CD4-positive, alpha-beta T cell (primary cell): ENCODE measurements around the gene TMBIM6. TPM values are rescaled to one million over a fixed set of nuclear protein-coding genes. Genes with fewer than 3 reads are reported as not detected.
"Not testable (repeated sequence)": the region's sequence is repeated elsewhere in the genome, so short reads cannot be mapped to it uniquely, and the experiment has no call there.

Source experiments
- ATAC-seq: fragments of 200-7000 bp; cut with Tn5 transposase; one replicate; pipeline ENCODE4 v1.10.0; 2022; ENCODE audit warnings: mild to moderate bottlenecking; ENCODE audit not compliant: poor library complexity
- CTCF ChIA-PET: fragments of 350-600 bp; sonication (Branson Sonifier 250); formaldehyde crosslinking; loops from one replicate; lab custom pipeline; 2021; ENCODE audit warnings: antibody characterized with exemption, inconsistent platforms; lab: Charles Lee
- POLR2A ChIA-PET: fragments of 350-600 bp; sonication (Branson Sonifier 250); formaldehyde crosslinking; loops from one replicate; lab custom pipeline; 2021; ENCODE audit warnings: antibody characterized with exemption, inconsistent platforms; lab: Charles Lee
- DNase-seq, 14 experiments: peaks; one replicate each; pipeline ENCODE4 v3.0.0-alpha.2; 2013 to 2020; ENCODE audit warnings: mixed read lengths in 2 of 14
- H3K27ac ChIP-seq, 2 donors: one replicate each; pipeline versions ENCODE4 v1.5.1 to v1.7.0; 2013; ENCODE audit warnings: low read length in 2 of 2, low read depth in 1 of 2, mild to moderate bottlenecking in 1 of 2
- H3K27me3 ChIP-seq, 2 experiments: 1 replicate in 1 of 2; 2 replicates in 1 of 2; pipeline versions ENCODE4 v1.6.1 to v1.7.0; 2013; ENCODE audit warnings: low read length in 2 of 2, control low read depth in 1 of 2, mild to moderate bottlenecking in 1 of 2, moderate library complexity in 1 of 2; ENCODE audit not compliant: insufficient read depth in 2 of 2, control insufficient read depth in 1 of 2
- H3K36me3 ChIP-seq: one replicate; pipeline ENCODE4 v1.6.1; 2013; ENCODE audit warnings: low read length, control low read depth; ENCODE audit not compliant: insufficient read depth
- H3K4me1 ChIP-seq: one replicate; pipeline ENCODE4 v1.6.1; 2013; ENCODE audit warnings: low read length, control low read depth; ENCODE audit not compliant: insufficient read depth
- H3K4me3 ChIP-seq: one replicate; pipeline ENCODE4 v1.5.1; 2013; ENCODE audit warnings: mild to moderate bottlenecking, low read length, moderate library complexity
- H3K9me3 ChIP-seq, 2 experiments: 1 replicate in 1 of 2; 2 replicates in 1 of 2; pipeline versions ENCODE4 v1.6.1 to v1.7.0; 2013; ENCODE audit warnings: low read length in 2 of 2, mild to moderate bottlenecking in 2 of 2, control low read depth in 1 of 2, moderate library complexity in 1 of 2; ENCODE audit not compliant: control insufficient read depth in 1 of 2, insufficient read depth in 1 of 2
- H3K27ac Mint-ChIP-seq: one replicate; pipeline ENCODE4 v1.8.0; 2020; ENCODE audit warnings: mixed read lengths
- H3K27me3 Mint-ChIP-seq: one replicate; pipeline ENCODE4 v1.8.0; 2021; ENCODE audit warnings: mixed read lengths
- H3K36me3 Mint-ChIP-seq: one replicate; pipeline ENCODE4 v1.8.0; 2021; ENCODE audit warnings: low read depth, mixed read lengths
- H3K4me1 Mint-ChIP-seq: one replicate; pipeline ENCODE4 v1.8.0; 2021; ENCODE audit warnings: low read depth, mixed read lengths
- H3K4me3 Mint-ChIP-seq: one replicate; pipeline ENCODE4 v1.8.0; 2020; ENCODE audit warnings: mild to moderate bottlenecking, mixed read lengths
- H3K9me3 Mint-ChIP-seq: one replicate; pipeline ENCODE4 v1.8.0; 2020; ENCODE audit warnings: mixed read lengths
- intact Hi-C, 2 experiments: fragments of 100-400 bp; cut with DNase I in 1 of 2; cut with micrococcal nuclease in 1 of 2; formaldehyde crosslinking; loops; one replicate each; pipeline versions ENCODE4 v1.15.1 to v1.9.0; 2023 to 2025; cut with DNase I, micrococcal nuclease
- total RNA-seq, 174 experiments: library from RNA in 2 of 174; stranded (reverse) in 2 of 174; gene quantifications; one replicate each; pipeline ENCODE4 v1.2.3 and lab custom pipeline; 2021 to 2026
- TF ChIP-seq, protein P1 (sequence below): fragments of 200-600 bp; IDR thresholded peaks from one replicate; pipeline ENCODE4 v1.8.0; 2022; ENCODE audit warnings: antibody characterized with exemption, mild to moderate bottlenecking

Gene TMBIM6
- total RNA-seq, 2 experiments from 2014 or later: 274 to 279 TPM

DNA sequence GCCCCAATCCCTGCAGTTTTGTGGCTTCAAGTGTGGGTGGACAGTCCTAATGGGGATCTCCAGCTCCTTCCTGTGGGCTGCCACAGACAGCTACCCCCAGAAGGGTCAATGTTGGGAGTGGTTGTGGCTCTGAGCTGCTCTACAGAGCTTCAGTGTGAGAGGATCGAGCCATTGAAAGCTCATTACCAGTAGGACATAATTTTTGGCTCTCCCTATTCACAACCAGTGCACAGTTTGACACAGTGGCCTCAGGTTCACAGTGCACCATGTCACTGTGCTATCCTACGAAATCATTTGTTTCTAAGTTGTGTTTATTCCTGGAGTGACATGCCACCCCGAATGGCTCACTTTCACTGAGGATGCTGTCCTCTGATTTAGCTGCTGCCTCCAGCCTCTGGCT is 22.8 kb downstream of the TMBIM6 start:
- H3K4me3 Mint-ChIP-seq: peak overlapping the region; percentile 23
- ATAC-seq: no peak
- ChIA-PET CTCF (interaction anchor here (2.0 to 5.2 kb wide), 4 partner anchors 14 to 74 kb away, joined by 8 to 53 read pairs (median 16); partner anchors contain the start of gene TMBIM6), POLR2A (interaction anchor here (0.6 to 7.4 kb wide), 3 partner anchors 10 to 659 kb away, joined by 3 to 77 read pairs (median 3); partner anchors contain the start of gene TMBIM6)
- H3K27ac Mint-ChIP-seq: peak overlapping the region; percentile 73
- peaks cover 62% of the 10 kb centered on the region for H3K4me1 Mint-ChIP-seq
- no peaks in the 10 kb centered on the region for H3K27me3 Mint-ChIP-seq
- Histone ChIP-seq H3K9me3 (no peaks in the 10 kb centered on the region), H3K36me3 (peaks cover 58% of the 10 kb centered on the region), H3K4me1 (peaks cover 63% of the 10 kb centered on the region), H3K27ac (peak overlapping the region in 1 of 2 donors; percentile 32), H3K27me3 (no peaks in the 10 kb centered on the region), H3K4me3 (no peak overlapping the region)
- intact Hi-C loops: no loop called here
- no peak for DNase-seq
- H3K9me3 Mint-ChIP-seq: no peaks in the 10 kb centered on the region
- H3K36me3 Mint-ChIP-seq: peaks cover 58% of the 10 kb centered on the region
- TF ChIP-seq, protein P1, sequence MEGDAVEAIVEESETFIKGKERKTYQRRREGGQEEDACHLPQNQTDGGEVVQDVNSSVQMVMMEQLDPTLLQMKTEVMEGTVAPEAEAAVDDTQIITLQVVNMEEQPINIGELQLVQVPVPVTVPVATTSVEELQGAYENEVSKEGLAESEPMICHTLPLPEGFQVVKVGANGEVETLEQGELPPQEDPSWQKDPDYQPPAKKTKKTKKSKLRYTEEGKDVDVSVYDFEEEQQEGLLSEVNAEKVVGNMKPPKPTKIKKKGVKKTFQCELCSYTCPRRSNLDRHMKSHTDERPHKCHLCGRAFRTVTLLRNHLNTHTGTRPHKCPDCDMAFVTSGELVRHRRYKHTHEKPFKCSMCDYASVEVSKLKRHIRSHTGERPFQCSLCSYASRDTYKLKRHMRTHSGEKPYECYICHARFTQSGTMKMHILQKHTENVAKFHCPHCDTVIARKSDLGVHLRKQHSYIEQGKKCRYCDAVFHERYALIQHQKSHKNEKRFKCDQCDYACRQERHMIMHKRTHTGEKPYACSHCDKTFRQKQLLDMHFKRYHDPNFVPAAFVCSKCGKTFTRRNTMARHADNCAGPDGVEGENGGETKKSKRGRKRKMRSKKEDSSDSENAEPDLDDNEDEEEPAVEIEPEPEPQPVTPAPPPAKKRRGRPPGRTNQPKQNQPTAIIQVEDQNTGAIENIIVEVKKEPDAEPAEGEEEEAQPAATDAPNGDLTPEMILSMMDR: no peak

DNA sequence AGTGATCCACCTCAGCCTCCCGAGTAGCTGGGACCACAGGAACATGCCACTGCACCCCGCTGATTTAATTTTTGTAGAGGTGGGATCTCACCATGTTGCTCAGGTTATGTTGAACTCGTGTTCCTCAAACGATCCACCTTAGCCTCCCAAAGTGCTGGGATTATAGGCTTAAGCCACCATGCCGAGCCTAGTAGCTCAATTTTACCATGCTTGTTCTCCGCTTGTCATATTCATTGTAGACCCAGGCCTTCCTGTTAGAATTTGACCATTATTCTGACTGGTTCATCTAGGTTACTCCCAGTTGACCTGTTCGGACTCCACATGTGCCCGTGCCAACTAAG is 24.7 kb downstream of the TMBIM6 start:
- Histone ChIP-seq H3K9me3 (no peaks in the 10 kb centered on the region), H3K4me3 (no peak overlapping the region), H3K27ac (peak overlapping the region in 1 of 2 donors; percentile 21), H3K4me1 (peaks cover 61% of the 10 kb centered on the region), H3K27me3 (no peaks in the 10 kb centered on the region), H3K36me3 (peaks cover 42% of the 10 kb centered on the region)
- intact Hi-C loops: no loop called here
- TF ChIP-seq, protein P1: no peak
- Mint-ChIP-seq H3K27me3 (no peaks in the 10 kb centered on the region), H3K9me3 (no peaks in the 10 kb centered on the region), H3K36me3 (peaks cover 46% of the 10 kb centered on the region), H3K27ac (peak overlapping the region; percentile 79), H3K4me3 (no peak overlapping the region), H3K4me1 (peaks cover 62% of the 10 kb centered on the region)
- ChIA-PET POLR2A (interaction anchor here (7.4 kb wide), 1 partner anchor 25 kb away, joined by 77 read pairs; the partner anchor contains the start of gene TMBIM6), CTCF (interaction anchor here (0.8 to 4.0 kb wide), 2 partner anchors 12 to 25 kb away, joined by 3 to 25 read pairs; partner anchors contain the start of gene TMBIM6)
- DNase-seq (no peak), ATAC-seq (no peak)

DNA sequence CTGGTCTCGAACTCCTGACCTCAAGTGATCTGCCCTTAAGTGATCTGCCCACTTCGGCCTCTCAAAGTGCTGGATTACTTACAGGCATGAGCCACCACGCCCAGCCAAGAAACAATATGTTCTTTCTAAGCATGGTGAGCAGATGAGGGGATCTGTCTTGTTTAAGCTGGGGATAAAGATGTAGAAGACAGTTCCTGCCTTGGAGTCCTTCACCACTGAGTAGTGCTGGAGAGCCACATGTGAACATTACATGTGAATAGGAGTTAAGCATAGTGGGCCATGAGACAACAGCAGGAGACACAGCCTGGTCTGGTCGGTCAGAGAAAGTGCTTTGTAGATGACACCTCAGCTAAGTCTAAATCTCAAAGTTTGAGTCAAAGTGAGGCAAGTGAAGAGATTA is 26.0 kb downstream of the TMBIM6 start:
- Histone ChIP-seq H3K27me3 (no peaks in the 10 kb centered on the region), H3K4me1 (peaks cover 53% of the 10 kb centered on the region), H3K4me3 (no peak overlapping the region), H3K36me3 (peaks cover 29% of the 10 kb centered on the region), H3K9me3 (no peaks in the 10 kb centered on the region), H3K27ac (no peak overlapping the region)
- DNase-seq: no peak
- Mint-ChIP-seq H3K27ac (peak overlapping the region; percentile 79), H3K4me3 (no peak overlapping the region), H3K4me1 (peaks cover 49% of the 10 kb centered on the region), H3K27me3 (no peaks in the 10 kb centered on the region), H3K36me3 (peaks cover 34% of the 10 kb centered on the region), H3K9me3 (no peaks in the 10 kb centered on the region)
- intact Hi-C loops: no loop called here
- TF ChIP-seq, protein P1: no peak
- POLR2A ChIA-PET: interaction anchor here (1.1 to 7.4 kb wide), 2 partner anchors 17 to 26 kb away, joined by 3 to 77 read pairs; partner anchors contain the start of gene TMBIM6
- ATAC-seq: no peak
- CTCF ChIA-PET: interaction anchor here (1.6 to 4.0 kb wide), 2 partner anchors 11 to 26 kb away, joined by 7 to 25 read pairs; partner anchors contain the start of gene TMBIM6

DNA sequence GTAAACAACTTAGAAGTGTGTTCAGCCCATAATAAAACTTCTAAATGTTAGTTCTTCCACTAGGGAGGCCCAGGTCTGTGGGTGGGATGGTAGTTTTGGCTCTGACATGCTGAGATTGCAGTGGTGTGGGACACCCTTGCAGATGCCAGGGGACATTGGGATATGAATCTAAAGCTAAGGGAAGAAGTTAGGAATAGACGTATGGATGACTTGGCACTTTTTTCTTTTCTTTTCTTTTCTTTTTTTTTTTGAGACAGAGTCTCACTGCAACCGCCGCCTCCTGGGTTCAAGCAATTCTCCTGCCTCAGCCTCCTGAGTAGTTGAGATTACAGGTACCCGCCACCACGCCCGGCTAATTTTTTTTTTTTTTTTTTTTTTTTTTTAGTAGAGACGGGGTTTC is 31.7 kb downstream of the TMBIM6 start:
- H3K27ac ChIP-seq, DNase-seq, H3K4me3 Mint-ChIP-seq, H3K4me3 ChIP-seq, H3K36me3 ChIP-seq, H3K9me3 ChIP-seq, ATAC-seq, H3K27me3 Mint-ChIP-seq, H3K27me3 ChIP-seq, H3K4me1 Mint-ChIP-seq, H3K27ac Mint-ChIP-seq, H3K36me3 Mint-ChIP-seq, H3K9me3 Mint-ChIP-seq: not testable (repeated sequence)
- ChIA-PET POLR2A (interaction anchor here (0.8 kb wide), 1 partner anchor 32 kb away, joined by 3 read pairs; the partner anchor contains the start of gene TMBIM6), CTCF (interaction anchor here (0.7 to 1.3 kb wide), 2 partner anchors 32 to 66 kb away, joined by 4 to 5 read pairs; partner anchors contain the start of gene TMBIM6)
- H3K4me1 ChIP-seq: peaks cover 10% of the 10 kb centered on the region
- intact Hi-C loops: loop anchor here in 1 of 2 experiments (10.0 kb wide), 1 partner anchor 48 kb away; no protein-coding TSS in a partner anchor
